Gastroesophageal sphincter (tissue), 3 donors: Measurements from ENCODE around the gene SEMA4G.

Source experiments
- POLR2A ChIP-seq, 2 donors: fragments of 450-650 bp; IDR thresholded peaks; one replicate each; pipeline ENCODE4 v1.6.1; 2017; ENCODE audit warnings: antibody characterized with exemption in 2 of 2, mild to moderate bottlenecking in 2 of 2, moderate library complexity in 1 of 2
- POLR2AphosphoS5 ChIP-seq: sonication (generic); formaldehyde crosslinking; IDR thresholded peaks from one replicate; pipeline ENCODE4 v1.6.1; 2017; ENCODE audit warnings: antibody characterized with exemption
- TF ChIP-seq, protein P1 (sequence below), 4 experiments: fragments of 200-600 bp in 2 of 4; fragments of 450-650 bp in 2 of 4; sonication (generic) in 1 of 4; IDR thresholded peaks; one replicate each; pipeline ENCODE4 v1.5.1; 2017 to 2019; ENCODE audit warnings: antibody characterized with exemption in 4 of 4, mild to moderate bottlenecking in 2 of 4, moderate library complexity in 2 of 4

DNA sequence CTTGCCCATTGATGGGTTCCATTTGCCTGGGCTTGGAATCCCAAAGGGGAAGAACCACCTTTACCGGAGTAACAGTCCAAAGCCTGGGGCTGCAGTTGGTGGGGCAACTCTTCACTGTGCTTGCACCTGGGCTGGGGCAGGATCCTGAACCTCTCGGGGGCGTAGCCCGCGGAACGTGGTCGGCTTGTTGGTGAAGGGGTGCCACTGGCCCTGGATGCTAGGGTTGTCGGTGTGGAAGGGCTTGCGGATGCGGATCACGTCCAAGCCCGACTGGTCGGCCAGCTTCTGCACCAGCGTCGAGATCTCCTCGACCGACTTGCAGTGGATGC is 17.3 kb downstream of the SEMA4G start:
- TF ChIP-seq POLR2A (IDR thresholded peaks at IDR 0.05) (no peak), POLR2AphosphoS5 (no peak)
- TF ChIP-seq, protein P1, sequence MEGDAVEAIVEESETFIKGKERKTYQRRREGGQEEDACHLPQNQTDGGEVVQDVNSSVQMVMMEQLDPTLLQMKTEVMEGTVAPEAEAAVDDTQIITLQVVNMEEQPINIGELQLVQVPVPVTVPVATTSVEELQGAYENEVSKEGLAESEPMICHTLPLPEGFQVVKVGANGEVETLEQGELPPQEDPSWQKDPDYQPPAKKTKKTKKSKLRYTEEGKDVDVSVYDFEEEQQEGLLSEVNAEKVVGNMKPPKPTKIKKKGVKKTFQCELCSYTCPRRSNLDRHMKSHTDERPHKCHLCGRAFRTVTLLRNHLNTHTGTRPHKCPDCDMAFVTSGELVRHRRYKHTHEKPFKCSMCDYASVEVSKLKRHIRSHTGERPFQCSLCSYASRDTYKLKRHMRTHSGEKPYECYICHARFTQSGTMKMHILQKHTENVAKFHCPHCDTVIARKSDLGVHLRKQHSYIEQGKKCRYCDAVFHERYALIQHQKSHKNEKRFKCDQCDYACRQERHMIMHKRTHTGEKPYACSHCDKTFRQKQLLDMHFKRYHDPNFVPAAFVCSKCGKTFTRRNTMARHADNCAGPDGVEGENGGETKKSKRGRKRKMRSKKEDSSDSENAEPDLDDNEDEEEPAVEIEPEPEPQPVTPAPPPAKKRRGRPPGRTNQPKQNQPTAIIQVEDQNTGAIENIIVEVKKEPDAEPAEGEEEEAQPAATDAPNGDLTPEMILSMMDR (IDR thresholded peaks at IDR 0.05): no peak
